Stimulated activated CD4-positive, alpha-beta T cell treated with anti-CD3 and anti-CD28 coated beads, Interleukin-2, amount 100 ng/mL, for 4 hours (primary cell): ENCODE measurements around the gene ALLC.

Experiments used
- DNase-seq: peaks from one replicate; pipeline ENCODE4 v3.0.0-alpha.2; 2020; ENCODE audit warnings: low read depth

ALLC gene

GRCh38 chr2:3679180-3679579 is 21.2 kb downstream of the ALLC start:
- DNase-seq = no peak

- DNase-seq = no peak
These were observed 21.8 kb downstream of the ALLC start for GRCh38 chr2:3679616-3680393.

- DNase-seq = no peak
These were observed 22.7 kb downstream of the ALLC start for GRCh38 chr2:3680548-3681345.

GRCh38 chr2:3681625-3682024 is 23.6 kb downstream of the ALLC start:
- no peak for DNase-seq

- no peak for DNase-seq
These were observed 24.8 kb downstream of the ALLC start for GRCh38 chr2:3682811-3683210.

- DNase-seq = no peak
These were observed 25.9 kb downstream of the ALLC start for GRCh38 chr2:3683748-3684454.

GRCh38 chr2:3689998-3690748 is 32.2 kb downstream of the ALLC start:
- DNase-seq = no peak

- DNase-seq = no peak
These were observed 34.4 kb downstream of the ALLC start for GRCh38 chr2:3692375-3692774.

- no peak for DNase-seq
These were observed 38.5 kb downstream of the ALLC start for GRCh38 chr2:3696545-3696944.

GRCh38 chr2:3701071-3701470 is 43.1 kb downstream of the ALLC start:
- DNase-seq = no peak

- DNase-seq = no peak
These were observed 45.3 kb downstream of the ALLC start, which contains the start of gene DCDC2C for GRCh38 chr2:3703236-3703756. Gene DCDC2C (plus strand): TSS chr2:3703575. CDS start chr2:3703752, 177 bp downstream.

- no peak for DNase-seq
These were observed 45.9 kb downstream of the ALLC start for GRCh38 chr2:3703757-3704355.

- DNase-seq = no peak
These were observed 46.7 kb downstream of the ALLC start for GRCh38 chr2:3704692-3705091.

- DNase-seq = no peak
These were observed 47.8 kb downstream of the ALLC start for GRCh38 chr2:3705782-3706181.

- DNase-seq = no peak
These were observed 48.9 kb downstream of the ALLC start for GRCh38 chr2:3706892-3707291.

- DNase-seq = no peak
These were observed 50.6 kb downstream of the ALLC start for GRCh38 chr2:3708576-3708975.

GRCh38 chr2:3709225-3709624 is 51.2 kb downstream of the ALLC start:
- DNase-seq = no peak

GRCh38 chr2:3712424-3712823 is 54.4 kb downstream of the ALLC start:
- no peak for DNase-seq

- DNase-seq = no peak
These were observed 55.0 kb downstream of the ALLC start for GRCh38 chr2:3712831-3713503.

GRCh38 chr2:3718679-3719078 is 60.7 kb downstream of the ALLC start:
- DNase-seq = no peak

- DNase-seq = no peak
These were observed 67.0 kb downstream of the ALLC start for GRCh38 chr2:3725002-3725401.
